UCSD-AML1 (cell line): ENCODE results near the gene BCCIP.

Source experiments
- DNase-seq: peaks from one replicate; lab custom pipeline; 2025; ENCODE audit not compliant: unreplicated experiment; lab: John Stamatoyannopoulos, UW

The BCCIP gene

DNA sequence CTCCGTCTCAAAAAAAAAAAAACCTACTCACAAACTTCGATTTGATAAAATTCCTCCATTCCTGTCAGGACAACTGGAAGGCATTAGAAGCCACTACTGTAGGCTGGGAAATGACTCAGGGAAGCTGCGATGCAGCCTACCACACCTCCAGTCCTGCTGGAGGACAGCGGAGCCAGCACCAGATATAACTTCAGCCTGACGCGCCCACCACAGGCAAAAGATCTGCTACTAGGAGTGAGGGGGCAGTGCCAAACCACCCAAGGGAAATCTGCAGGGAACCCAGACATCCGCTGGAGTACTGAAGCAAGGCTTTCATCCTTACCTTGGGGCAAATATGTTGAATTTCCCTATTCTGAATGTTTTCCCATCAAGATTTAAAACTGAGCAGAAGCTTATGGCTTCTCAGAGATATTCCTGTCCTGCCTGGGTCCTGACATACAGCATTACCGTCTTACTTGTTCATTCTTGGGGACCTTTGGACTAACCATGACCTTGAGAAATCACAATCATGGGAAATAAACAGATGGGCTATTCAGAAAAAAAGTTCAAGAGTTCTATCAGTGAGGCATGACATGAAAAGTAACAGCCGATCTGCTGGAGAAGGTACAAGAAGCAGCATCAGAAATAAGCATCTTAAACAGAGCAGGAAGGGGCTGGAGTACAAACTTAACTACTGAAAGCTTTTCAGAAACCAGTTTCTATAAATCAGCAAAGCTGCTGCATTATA lies 20.4 kb downstream of the BCCIP start:
- no peak for DNase-seq

- no peak for DNase-seq
Observed at GRCh38 chr10:125844751-125845221, 21.4 kb downstream of the BCCIP start.

- DNase-seq: no peak
Observed at GRCh38 chr10:125845617-125846016, 22.3 kb downstream of the BCCIP start.

GRCh38 chr10:125846894-125847293 lies 23.5 kb downstream of the BCCIP start:
- DNase-seq: no peak

GRCh38 chr10:125848371-125848770 lies 25.0 kb downstream of the BCCIP start:
- DNase-seq: no peak

DNA sequence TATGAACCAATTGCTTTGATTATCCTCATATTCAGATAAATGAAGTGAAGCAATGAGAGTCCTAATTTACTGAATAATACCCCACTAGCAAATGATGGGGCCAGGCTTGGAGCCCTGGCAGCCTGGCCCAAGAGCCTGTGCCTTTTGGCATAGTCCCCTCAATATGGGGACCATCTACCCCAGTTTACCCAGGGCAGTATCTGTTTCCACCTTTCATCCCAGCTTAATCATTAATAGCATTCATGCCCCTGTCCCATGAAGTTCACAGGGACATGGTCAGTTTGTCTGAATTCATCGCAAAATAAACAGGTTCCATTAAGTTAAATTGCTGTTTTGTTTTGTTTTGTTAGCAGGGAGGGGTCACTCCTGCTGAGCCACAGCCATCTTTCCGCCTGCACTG lies 25.5 kb downstream of the BCCIP start:
- no peak for DNase-seq

GRCh38 chr10:125849448-125849847 lies 26.1 kb downstream of the BCCIP start:
- DNase-seq: no peak

DNA sequence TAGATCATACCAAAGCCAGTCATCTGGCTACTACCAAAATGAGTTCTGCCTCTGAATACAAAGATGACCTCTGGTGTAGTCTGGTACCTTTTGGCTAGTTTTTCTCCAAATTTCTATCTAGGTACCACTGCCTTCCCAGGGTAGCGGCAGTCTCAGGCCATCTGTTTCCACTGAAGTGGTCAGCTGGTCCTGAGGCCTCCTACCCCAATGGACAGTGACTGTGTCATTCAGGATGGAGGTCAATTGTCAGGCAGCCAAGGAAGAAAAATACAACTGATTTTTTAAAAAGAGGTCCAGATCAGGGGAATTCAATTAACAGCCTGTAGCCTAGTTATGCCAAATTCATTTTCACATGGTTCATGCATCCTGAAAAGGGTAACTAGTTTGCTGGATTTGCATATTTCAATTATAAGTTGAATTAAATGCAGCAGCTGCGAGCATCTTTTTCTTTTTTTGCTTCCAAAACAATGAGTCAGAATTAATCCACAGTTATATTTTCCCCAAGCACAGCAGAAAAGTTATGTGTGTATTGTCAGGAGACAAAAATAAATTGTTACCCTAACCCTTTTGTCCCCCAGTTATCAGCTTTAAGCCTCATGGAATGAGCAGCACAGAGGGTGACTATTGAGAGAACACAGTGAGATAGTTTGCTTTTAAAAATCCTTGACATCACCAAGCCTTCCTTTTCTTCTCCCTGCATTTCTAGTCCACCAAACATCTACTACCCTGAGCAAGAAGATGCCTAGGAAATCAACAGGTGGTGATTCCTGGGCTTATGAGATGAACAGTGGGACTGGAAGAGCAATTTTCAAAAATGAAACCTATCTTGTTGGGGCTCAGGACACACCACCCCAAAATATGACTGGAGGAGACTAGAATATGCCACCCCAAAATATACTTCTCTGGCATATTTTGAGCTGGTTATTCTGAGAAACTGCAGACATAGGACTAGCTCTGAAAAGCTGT lies 27.7 kb downstream of the BCCIP start:
- no peak for DNase-seq

DNA sequence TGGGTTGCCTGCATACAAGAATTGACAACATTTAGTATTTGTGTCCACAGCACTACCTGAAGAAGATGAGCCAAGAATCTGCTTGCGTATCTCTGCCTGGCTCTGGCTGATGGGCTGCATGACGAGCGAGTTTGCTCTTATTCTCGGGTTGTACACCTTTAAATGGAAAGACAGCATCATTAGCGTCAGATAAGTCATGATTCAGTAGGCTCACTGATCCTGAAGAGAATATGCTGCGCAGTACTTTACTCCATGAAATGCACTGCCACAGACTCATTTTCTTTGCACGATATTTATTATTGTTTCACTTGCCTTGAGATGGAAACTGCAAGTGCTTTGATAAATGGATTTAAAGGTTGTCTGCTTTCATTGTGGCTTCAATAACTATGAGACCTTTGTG lies 29.1 kb downstream of the BCCIP start:
- DNase-seq: no peak

DNA sequence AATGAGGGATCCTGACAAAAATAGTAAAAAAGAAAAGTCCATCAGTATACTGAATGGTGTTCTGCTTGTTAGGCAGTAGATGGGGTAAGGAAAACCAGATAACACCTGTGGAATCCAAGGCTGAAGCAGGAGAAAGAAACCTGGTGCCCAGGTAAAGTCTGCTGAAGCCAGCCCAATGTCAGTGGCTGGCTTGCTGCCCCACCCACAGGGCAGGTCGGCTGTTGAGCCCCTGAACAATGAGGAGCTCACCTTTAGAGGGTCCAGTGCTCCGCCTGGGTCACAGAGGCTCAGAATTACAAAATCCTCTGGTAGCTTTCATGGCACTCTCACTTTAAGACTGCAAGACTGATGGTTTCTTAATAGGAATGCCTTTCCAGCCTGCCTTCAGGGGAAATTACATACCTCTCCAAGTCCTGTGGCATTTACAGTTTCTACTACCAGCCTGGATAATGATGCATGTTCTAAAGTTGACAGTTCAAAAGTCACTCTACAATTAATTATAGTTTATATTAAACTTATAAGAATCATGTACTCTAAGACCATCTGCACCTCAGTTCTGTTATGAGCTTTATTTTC lies 33.9 kb downstream of the BCCIP start:
- no peak for DNase-seq

- no peak for DNase-seq
Observed at GRCh38 chr10:125859128-125859817, 35.9 kb downstream of the BCCIP start.

- DNase-seq: no peak
Observed at GRCh38 chr10:125865120-125865519, 41.8 kb downstream of the BCCIP start.

- DNase-seq: no peak
Observed at GRCh38 chr10:125866421-125867029, 43.2 kb downstream of the BCCIP start.

DNA sequence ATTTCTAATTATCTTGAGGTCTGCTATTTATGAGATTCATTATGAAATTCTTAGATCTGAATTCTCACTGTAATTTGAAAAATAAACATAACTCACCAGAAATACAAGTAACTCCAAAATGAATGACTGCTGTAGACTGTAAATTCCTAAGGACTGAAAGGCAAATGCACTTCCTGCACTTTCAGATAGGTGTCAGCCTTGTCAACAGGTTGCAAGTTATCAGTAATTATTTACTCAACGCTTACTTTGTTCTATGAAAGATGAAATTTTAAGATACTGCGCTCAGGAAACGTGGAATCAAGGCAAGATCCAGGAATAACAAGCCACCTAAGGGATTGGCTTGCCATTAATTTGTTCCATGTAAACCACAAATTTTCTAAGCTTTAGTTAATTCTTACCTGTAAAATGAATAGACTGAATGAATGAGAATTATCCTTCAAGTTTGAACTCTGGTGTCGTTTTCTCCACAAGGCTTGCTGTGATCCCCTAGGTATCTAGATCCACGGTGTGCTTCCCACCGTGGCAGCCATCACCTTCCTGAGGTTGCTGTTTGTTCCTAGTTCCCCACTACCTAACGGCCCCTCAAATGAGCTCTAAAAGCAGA lies 45.1 kb downstream of the BCCIP start:
- DNase-seq: no peak

- DNase-seq: no peak
Observed at GRCh38 chr10:125871338-125871737, 48.0 kb downstream of the BCCIP start.

GRCh38 chr10:125878957-125879835 lies 55.9 kb downstream of the BCCIP start:
- no peak for DNase-seq

DNA sequence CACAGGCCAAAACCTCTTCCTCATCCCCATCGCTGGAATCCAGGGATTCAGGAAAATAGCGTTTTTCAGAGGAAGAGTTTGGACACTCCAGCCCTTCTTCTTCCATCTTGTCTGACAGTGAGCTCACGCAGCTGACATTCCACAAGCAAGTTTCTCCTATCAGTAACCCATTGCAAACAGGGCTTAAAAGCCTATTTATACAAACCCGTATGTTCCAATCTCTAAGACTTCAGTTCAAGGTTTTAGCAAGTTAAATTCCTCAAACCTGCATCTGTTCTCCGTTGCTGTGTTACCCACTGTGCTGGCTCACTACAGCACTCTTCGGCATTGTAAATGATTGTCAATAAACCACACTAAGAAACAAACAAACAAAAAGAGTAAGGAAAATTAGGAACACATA lies 57.4 kb downstream of the BCCIP start:
- DNase-seq: no peak

DNA sequence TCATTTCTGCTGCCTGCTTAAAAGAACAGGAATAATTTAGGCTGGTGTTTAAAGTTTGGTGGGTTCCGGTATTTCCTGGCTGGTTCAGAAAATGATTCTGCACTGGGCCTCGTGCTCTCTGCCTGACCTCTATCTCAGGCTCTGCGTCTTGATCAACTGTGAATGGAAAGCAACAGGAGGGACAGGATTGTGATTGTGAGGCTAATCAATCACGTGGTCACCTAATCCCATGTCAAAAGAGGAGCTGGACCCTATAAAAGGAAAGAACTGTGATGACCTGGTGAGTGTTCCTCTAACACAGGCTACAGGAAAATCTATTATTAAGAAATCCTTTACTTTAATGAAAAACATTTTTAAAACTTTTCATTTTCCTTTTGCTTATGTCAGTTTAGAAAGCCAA lies 57.8 kb downstream of the BCCIP start, which contains the start of gene DHX32:
Gene DHX32, minus strand, starts transcription at position 101 of the 400 bp plus-strand sequence. CDS start 468 bp downstream, outside the sequence.
- DNase-seq: no peak

DNA sequence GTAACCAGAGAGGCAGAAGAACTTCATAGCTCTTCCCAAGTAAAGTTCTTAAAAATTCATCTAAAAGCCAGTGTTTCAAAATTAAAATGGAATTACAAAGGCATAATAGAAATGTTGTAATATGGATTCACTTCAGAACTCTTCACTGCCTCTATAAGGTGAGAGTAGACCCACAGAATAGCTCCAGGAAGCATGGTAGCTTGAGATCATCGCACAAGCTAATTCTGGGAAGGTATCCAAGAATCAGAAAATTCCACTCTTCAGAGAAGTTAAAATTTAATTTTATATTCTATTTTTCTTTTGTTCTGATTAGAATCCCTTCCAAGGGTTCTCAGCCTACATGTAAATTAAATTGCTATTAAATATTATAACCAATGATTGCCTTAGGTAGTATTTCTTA lies 59.2 kb downstream of the BCCIP start:
- no peak for DNase-seq
